Smooth muscle cell of bladder (primary cell): ENCODE data around the gene GPD1. TPM values are rescaled to one million over a fixed set of nuclear protein-coding genes. Genes with fewer than 3 reads are reported as not detected.

Experiments
- total RNA-seq: library from RNA; depleted of rRNA; stranded (reverse); fragments of >200 nt; gene quantifications from 2 replicates; pipeline ENCODE4 v1.2.3, GENCODE V29; 2014

Gene GPD1
- total RNA-seq: not detected in 2 replicates

DNA sequence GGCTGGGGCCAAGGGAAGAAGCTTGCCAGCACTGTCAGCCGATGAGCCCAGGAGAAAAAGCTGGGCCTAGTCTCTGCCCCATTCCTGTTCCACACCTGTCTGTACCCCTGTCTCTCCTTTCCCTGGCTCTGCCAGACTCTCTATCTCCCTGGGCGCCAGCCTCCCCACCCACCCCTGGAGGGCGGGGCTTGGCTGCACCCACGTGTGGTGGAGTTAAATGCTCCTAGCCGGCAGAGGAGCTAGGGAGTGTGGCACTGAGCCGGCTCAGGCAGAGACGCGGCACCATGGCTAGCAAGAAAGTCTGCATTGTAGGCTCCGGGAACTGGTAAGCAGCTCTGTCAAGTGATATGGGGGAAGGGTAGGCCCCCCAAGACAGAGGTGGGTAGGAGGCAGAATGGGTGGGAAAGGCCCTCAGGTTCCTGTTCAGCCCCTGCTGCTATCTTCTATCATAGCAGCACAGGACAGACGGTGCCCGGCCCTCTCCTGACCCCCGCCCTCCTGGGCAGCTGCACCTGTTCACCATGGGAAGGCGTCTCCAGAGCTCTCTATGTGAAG, at the start of gene GPD1:
Gene GPD1, plus strand, starts transcription at position 242 of the 555 bp plus-strand sequence. Its CDS starts 43 bp downstream, at position 285.

DNA sequence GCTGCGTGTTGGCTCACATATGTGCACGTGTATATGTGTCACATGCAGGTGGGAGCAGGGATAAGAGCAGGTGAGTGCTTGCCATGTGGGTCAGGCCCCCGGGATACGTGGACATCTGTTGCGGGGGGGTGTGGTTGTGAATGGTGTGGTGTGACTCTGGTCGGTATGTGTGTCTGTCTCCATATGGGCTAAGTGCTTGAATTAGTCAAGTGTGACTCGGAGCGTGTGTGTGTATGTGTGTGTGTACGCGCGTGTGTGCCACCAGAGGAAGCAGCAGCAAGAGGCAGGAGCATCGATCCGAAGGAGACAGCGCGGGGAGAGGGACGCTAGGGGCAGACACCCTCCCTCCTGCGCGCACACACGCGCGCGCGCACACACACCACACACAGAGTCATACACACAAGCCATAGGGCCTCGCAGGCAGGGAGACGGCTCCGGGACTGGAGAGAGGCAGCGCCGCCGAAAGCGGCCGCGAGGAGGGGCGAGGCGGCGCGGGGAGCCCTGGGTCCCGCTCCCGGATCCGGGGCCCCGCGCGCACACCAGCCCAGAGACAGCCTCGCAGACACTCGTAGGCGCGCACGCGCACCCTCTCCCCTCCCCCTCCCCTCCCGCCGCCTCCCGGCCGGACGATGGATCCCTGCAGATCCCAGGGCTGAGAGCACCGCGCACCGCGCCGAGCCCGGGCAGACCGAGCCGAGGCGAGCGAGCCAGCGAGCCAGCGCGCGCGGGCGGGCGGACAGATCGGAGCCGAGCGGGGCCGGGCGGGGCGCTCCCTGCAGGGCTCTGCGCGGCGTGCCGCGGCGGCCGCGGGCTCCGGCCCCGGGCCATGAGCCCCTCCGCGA, 46.6 kb upstream of the GPD1 start, which contains the start of gene ASIC1:
Gene ASIC1, plus strand, starts transcription at position 597 of the 842 bp plus-strand sequence. CDS start 1,171 bp downstream, outside the sequence.

DNA sequence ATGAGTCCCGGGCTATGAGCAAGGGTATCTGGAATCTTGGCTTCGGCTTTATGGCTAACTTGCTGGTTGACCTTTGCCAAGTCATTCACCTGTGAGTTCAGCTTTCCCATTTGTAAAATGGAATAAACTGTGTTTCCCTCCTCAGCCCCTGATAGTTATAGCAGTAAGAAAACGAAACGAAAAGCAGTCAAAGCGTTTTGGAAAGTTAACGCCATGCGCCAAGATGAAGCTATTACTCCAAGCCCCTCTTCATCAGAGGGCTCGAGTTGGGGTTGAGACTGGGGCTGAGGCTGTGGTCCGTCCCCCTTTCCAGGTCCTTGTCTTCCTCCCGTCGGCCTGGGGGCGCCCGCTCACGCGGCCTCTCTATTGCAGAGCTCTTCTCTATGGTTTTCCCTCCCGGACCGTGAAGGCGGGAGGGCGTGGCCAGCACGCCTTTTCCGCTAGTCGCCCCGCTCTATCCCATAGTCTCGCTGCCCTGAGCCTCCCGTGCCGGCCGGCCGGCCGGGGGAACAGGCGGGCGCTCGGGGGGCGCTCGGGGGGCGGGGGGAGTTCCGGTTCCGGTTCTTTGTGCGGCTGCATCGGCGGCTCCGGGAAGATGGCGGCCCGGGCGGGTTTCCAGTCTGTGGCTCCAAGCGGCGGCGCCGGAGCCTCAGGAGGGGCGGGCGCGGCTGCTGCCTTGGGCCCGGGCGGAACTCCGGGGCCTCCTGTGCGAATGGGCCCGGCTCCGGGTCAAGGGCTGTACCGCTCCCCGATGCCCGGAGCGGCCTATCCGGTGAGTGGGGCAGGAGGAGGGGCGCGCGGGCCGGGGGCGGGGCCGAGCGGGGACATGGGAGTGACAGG, 18.8 kb upstream of the GPD1 start, which contains the start of gene SMARCD1:
Gene SMARCD1, plus strand, starts transcription at position 568 of the 840 bp plus-strand sequence. Its CDS starts 28 bp downstream, at position 596.

DNA sequence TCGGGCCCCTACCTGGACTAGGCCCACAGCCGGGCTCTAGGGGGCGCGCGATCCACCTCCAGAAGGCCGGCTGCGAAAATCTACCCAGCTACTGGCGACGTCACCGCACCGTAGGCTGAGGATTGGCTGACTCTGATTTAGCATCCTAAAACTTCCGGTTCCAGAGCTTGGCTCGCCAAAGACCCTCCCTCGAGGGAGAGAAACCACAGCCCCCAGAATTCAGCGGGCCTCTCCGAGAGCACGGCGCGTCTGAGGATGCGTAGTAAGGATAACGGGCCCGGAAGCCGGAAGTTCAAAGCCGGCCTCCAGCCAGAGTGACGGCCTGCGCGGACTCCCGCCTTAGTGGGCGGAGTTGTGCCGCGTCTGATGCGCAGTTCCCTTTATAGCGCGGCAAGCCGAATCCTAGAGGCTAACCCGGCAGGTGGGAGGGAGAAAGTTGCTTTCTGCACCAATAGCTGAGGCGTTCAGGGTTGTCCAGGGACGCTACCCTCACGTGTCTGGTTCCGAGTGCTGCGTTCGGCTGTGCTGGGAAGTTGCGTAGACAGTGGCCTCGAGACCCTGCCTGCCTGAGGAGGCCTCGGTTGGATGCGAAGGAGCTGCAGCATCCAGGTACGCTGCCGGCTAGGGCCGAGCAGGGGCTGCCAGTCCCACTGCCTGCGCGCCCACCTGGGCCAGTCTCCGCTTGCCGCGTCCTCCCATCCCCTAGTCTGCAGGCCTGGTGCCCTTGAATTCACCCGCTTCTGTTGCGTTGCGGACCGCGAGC, 8.1 kb downstream of the GPD1 start, which contains the start of gene COX14:
Gene COX14, plus strand, starts transcription at position 544 of the 763 bp plus-strand sequence. CDS start 7,808 bp downstream, outside the sequence.

Other genes with a start within 250 kb of the GPD1 start
- 5.4 and 5.5 TPM in 2 replicates for gene FAIM2, start 200.1 kb upstream of the GPD1 start, total RNA-seq
- gene AQP2, start 153.3 kb upstream of the GPD1 start, total RNA-seq: not detected in 2 replicates
- 0.09 TPM in 1 of 2 replicates, not detected in the other for gene AQP5, start 142.1 kb upstream of the GPD1 start, total RNA-seq
- under 0.01 TPM in 1 of 2 replicates, not detected in the other for gene AQP6, start 131.1 kb upstream of the GPD1 start, total RNA-seq
- gene RACGAP1, start 78.5 kb upstream of the GPD1 start, total RNA-seq: 15.2 and 17.2 TPM in 2 replicates
- gene ASIC1, start 46.4 kb upstream of the GPD1 start, total RNA-seq: 2.1 and 4.6 TPM in 2 replicates
- 15.7 and 16.8 TPM in 2 replicates for gene SMARCD1, start 18.7 kb upstream of the GPD1 start, total RNA-seq
- gene COX14, start 8.2 kb downstream of the GPD1 start, total RNA-seq: 43.2 and 62.7 TPM in 2 replicates
- 30.6 and 40.0 TPM in 2 replicates for gene CERS5, start 63.4 kb downstream of the GPD1 start, total RNA-seq
- 100 and 107 TPM in 2 replicates for gene LIMA1, start 179.5 kb downstream of the GPD1 start, total RNA-seq